KMS-11 (cell line): ENCODE measurements around the gene HAUS3.

Source experiments
- H2AFZ ChIP-seq: fragments of 200-600 bp; sonication (generic); 2 replicates; pipeline ENCODE4 v1.6.1; 2016; ENCODE audit warnings: antibody characterized with exemption, mixed run types, low read depth
- H3K27ac ChIP-seq: fragments of 200-600 bp; sonication (generic); 2 replicates; pipeline ENCODE4 v1.6.1; 2016; ENCODE audit warnings: mild to moderate bottlenecking, mixed run types
- H3K27me3 ChIP-seq: fragments of 200-600 bp; sonication (generic); 2 replicates; pipeline ENCODE4 v1.6.1; 2017; ENCODE audit warnings: mild to moderate bottlenecking, low read depth, mixed run types, moderate library complexity; ENCODE audit not compliant: insufficient read depth
- H3K36me3 ChIP-seq: fragments of 200-600 bp; sonication (generic); 2 replicates; pipeline ENCODE4 v1.6.1; 2017; ENCODE audit warnings: mild to moderate bottlenecking, mixed run types; ENCODE audit not compliant: insufficient read depth
- H3K4me1 ChIP-seq: fragments of 200-600 bp; sonication (generic); 2 replicates; pipeline ENCODE4 v1.6.1; 2016; ENCODE audit warnings: mild to moderate bottlenecking, low read depth, mixed run types; ENCODE audit not compliant: poor library complexity, severe bottlenecking
- H3K4me2 ChIP-seq: fragments of 200-600 bp; sonication (generic); 2 replicates; pipeline ENCODE4 v1.7.0; 2016; ENCODE audit warnings: mild to moderate bottlenecking, mixed run types
- H3K4me3 ChIP-seq: fragments of 200-600 bp; sonication (generic); IDR thresholded peaks from 2 replicates; pipeline ENCODE4 v1.6.1; 2017; ENCODE audit warnings: low read depth, low read length, mixed read lengths; ENCODE audit not compliant: insufficient read depth
- H3K79me2 ChIP-seq: fragments of 200-600 bp; sonication (generic); 2 replicates; pipeline ENCODE4 v1.6.1; 2016; ENCODE audit warnings: low read depth, mixed run types; ENCODE audit not compliant: insufficient read depth
- H3K9ac ChIP-seq: fragments of 200-600 bp; sonication (generic); 2 replicates; pipeline ENCODE4 v1.6.1; 2016; ENCODE audit warnings: mild to moderate bottlenecking, mixed run types
- H4K20me1 ChIP-seq: fragments of 200-600 bp; sonication (generic); 2 replicates; pipeline ENCODE4 v1.6.1; 2016; ENCODE audit warnings: mild to moderate bottlenecking, mixed run types; ENCODE audit not compliant: insufficient read depth
- CTCF ChIP-seq: fragments of 200-600 bp; sonication (generic); conservative IDR thresholded peaks from 2 replicates; pipeline ENCODE4 v1.6.1; 2017; ENCODE audit warnings: low read depth, mild to moderate bottlenecking, antibody characterized with exemption, low read length, moderate library complexity, mixed read lengths

Gene HAUS3

GRCh38 chr4:2248044-2248780 lies 6.3 kb upstream of the HAUS3 start:
- no peak overlapping the region for H3K9ac ChIP-seq
- no peak overlapping the region for H3K27ac ChIP-seq
- no peak for TF ChIP-seq CTCF
- H3K4me1 ChIP-seq = peaks cover 14% of the 10 kb centered on the region
- H3K79me2 ChIP-seq = no peaks in the 10 kb centered on the region
- no peak overlapping the region for H3K4me3 ChIP-seq
- H4K20me1 ChIP-seq = no peaks in the 10 kb centered on the region
- H3K4me2 ChIP-seq = no peak overlapping the region
- no peak overlapping the region for H2AFZ ChIP-seq
- H3K36me3 ChIP-seq = no peaks in the 10 kb centered on the region
- H3K27me3 ChIP-seq = no peaks in the 10 kb centered on the region

DNA sequence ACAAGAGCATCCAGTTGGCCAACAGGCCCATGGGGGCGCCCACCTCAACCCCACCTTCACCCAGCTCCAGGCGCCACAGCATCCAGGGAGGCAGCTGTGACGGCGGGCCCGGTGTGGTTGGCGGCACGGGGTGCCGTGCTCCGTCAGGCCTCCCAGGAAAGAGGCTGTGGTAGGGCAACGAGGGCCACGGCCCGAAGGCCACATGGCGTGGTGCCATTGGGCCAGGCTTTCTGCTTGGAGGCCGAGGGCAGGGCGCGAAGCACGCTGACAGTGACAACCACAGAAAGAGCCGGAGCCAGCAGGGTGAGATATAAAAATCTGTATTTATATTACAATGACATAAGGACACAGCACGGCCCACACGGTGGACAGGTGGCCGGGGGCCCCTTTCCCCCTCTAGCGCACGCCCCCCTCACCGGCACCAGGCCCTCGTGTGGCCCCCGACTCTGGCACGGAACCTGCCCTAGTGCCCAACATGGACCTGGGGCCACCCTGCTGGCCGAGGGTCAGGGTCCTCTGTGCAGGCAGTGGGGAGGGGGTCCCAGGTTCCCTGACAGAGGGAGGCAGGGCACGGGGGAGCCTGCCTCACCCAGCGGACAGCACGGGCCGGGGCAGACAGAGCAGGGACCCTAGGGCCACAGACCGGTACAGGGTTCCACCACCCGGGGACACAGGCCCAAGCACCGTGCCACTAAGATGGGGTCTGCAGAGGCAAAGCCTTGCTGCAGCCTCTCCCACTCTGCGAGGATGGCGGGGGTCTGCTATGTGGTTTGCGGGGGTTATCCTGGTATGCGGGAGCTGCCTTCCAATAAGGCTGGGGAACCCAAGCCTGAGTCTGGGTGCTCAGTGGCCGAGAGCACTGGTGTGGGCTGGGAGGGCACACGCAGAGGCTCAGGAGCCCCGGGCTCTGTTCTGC lies 5.5 kb upstream of the HAUS3 start:
- no peaks in the 10 kb centered on the region for H3K79me2 ChIP-seq
- no peak for TF ChIP-seq CTCF
- no peak overlapping the region for H3K4me3 ChIP-seq

DNA sequence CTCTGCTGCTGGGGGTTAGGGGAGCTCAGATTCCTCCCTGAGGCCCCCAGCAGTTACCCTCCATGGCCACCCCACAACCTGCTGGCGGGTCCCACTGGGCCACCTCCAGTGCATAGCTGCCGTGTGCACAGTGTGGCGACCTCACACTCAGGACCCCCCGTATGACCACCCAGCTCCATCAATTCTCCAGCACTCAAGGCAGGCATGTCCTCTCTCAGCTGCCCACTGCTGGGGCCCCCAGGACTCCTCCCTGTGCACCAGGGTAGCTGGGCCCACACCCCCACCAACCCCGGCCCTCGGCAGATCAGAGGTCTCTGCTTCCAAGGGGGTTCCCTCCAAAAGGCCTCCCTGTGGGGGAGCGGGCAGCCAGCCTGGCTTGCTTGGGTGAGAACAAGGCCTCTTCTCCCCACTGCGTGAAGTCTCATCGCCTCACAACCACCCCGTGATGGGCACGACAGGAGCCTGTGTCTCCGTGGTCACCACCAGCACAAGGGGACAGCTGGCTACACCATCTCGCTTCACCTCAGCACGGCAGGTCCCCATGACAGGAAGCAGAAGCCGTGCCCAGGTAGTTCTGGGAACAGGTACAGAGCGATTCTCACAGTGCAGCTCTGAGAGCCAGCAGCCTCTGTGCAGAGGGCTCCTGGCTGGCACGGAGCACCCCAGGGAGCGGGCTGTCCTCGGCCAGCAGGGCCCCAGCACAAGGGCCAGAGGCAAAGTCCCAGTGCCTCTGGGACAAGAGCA lies 4.6 kb upstream of the HAUS3 start:
- no peak overlapping the region for H3K27ac ChIP-seq
- no peak overlapping the region for H2AFZ ChIP-seq
- H3K36me3 ChIP-seq = no peaks in the 10 kb centered on the region
- no peaks in the 10 kb centered on the region for H3K79me2 ChIP-seq
- peaks cover 16% of the 10 kb centered on the region for H3K4me1 ChIP-seq
- H3K4me2 ChIP-seq = no peak overlapping the region
- no peaks in the 10 kb centered on the region for H3K27me3 ChIP-seq
- no peaks in the 10 kb centered on the region for H4K20me1 ChIP-seq
- no peak overlapping the region for H3K4me3 ChIP-seq
- no peak overlapping the region for H3K9ac ChIP-seq
- TF ChIP-seq CTCF = no peak

More for the DNA sequence above, 5.5 kb upstream of the HAUS3 start:
- Histone ChIP-seq H3K9ac (no peak overlapping the region), H2AFZ (no peak overlapping the region), H3K4me2 (no peak overlapping the region), H3K27ac (no peak overlapping the region), H3K36me3 (no peaks in the 10 kb centered on the region), H3K27me3 (no peaks in the 10 kb centered on the region), H3K4me1 (peaks cover 16% of the 10 kb centered on the region), H4K20me1 (no peaks in the 10 kb centered on the region)

DNA sequence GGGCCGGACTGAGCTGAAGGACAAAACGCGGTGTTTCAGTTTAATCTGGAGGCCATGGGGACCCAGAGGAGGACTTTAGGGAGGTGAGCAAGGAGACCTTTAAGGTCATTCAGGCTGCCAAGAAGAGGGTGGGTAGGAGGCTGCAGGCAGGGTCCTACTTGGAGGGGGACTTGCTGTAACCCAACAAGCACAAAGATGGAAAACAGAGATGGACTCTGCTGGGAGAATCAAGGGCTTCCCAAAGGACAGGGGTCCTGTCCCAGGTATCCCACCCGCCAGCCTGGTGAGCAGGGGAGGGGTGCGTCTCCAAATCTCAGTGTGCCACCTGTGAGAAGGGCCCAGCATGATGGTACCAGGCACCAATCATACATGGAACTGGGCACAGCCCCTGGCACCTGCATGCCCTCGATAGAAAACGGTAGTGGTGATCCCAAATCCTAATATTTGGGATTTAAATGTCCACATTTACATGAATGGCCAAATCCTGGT lies 3.9 kb upstream of the HAUS3 start:
- Histone ChIP-seq H3K79me2 (peaks cover 6% of the 10 kb centered on the region), H3K4me1 (peaks cover 17% of the 10 kb centered on the region), H4K20me1 (no peaks in the 10 kb centered on the region), H3K4me2 (no peak overlapping the region), H3K27me3 (no peaks in the 10 kb centered on the region), H2AFZ (no peak overlapping the region), H3K36me3 (no peaks in the 10 kb centered on the region), H3K4me3 (no peak overlapping the region), H3K27ac (no peak overlapping the region), H3K9ac (no peak overlapping the region)
- no peak for TF ChIP-seq CTCF
